NCI-H748 (cell line): ENCODE data around the gene RCBTB1.

Source experiments
- DNase-seq: peaks from one replicate; lab custom pipeline; 2025; ENCODE audit not compliant: unreplicated experiment; lab: John Stamatoyannopoulos, UW

The RCBTB1 gene

GRCh38 chr13:49561062-49561410, 24.3 kb downstream of the RCBTB1 start:
- no peak for DNase-seq

GRCh38 chr13:49560270-49561061, 24.9 kb downstream of the RCBTB1 start:
- DNase-seq: no peak

- DNase-seq: no peak
Measured at GRCh38 chr13:49559006-49559405, 26.4 kb downstream of the RCBTB1 start.

- no peak for DNase-seq
Measured at GRCh38 chr13:49554387-49554786, 31.0 kb downstream of the RCBTB1 start.

- DNase-seq: no peak
Measured at GRCh38 chr13:49553888-49554287, 31.5 kb downstream of the RCBTB1 start.

- DNase-seq: no peak
Measured at GRCh38 chr13:49550942-49551644, 34.3 kb downstream of the RCBTB1 start.

GRCh38 chr13:49549289-49549688, 36.1 kb downstream of the RCBTB1 start:
- DNase-seq: no peak

GRCh38 chr13:49546561-49546960, 38.8 kb downstream of the RCBTB1 start:
- no peak for DNase-seq

GRCh38 chr13:49545661-49546060, 39.7 kb downstream of the RCBTB1 start:
- DNase-seq: no peak

GRCh38 chr13:49543656-49544055, 41.7 kb downstream of the RCBTB1 start:
- DNase-seq: no peak

- no peak for DNase-seq
Measured at GRCh38 chr13:49540552-49540951, 44.8 kb downstream of the RCBTB1 start.

- no peak for DNase-seq
Measured at GRCh38 chr13:49539746-49540145, 45.6 kb downstream of the RCBTB1 start.

GRCh38 chr13:49539313-49539712, 46.0 kb downstream of the RCBTB1 start:
- no peak for DNase-seq

- DNase-seq: no peak
Measured at GRCh38 chr13:49538404-49538803, 47.0 kb downstream of the RCBTB1 start.

- no peak for DNase-seq
Measured at GRCh38 chr13:49536144-49536873, 49.0 kb downstream of the RCBTB1 start.

GRCh38 chr13:49533591-49534269, 51.6 kb downstream of the RCBTB1 start:
- DNase-seq: no peak

- DNase-seq: no peak
Measured at GRCh38 chr13:49533011-49533410, 52.3 kb downstream of the RCBTB1 start.

GRCh38 chr13:49532593-49532992, 52.8 kb downstream of the RCBTB1 start:
- DNase-seq: no peak

- DNase-seq: no peak
Measured at GRCh38 chr13:49530457-49530856, 54.9 kb downstream of the RCBTB1 start.

- no peak for DNase-seq
Measured at GRCh38 chr13:49528161-49528560, 57.2 kb downstream of the RCBTB1 start.

GRCh38 chr13:49527123-49527522, 58.2 kb downstream of the RCBTB1 start:
- no peak for DNase-seq
